Measurements from ENCODE around the gene LEMD2. TPM values are rescaled to one million over a fixed set of nuclear protein-coding genes. Genes with fewer than 3 reads are reported as not detected.

Gene LEMD2
- total RNA-seq, 1 donor from 2014 or later: 53.6 TPM

DNA sequence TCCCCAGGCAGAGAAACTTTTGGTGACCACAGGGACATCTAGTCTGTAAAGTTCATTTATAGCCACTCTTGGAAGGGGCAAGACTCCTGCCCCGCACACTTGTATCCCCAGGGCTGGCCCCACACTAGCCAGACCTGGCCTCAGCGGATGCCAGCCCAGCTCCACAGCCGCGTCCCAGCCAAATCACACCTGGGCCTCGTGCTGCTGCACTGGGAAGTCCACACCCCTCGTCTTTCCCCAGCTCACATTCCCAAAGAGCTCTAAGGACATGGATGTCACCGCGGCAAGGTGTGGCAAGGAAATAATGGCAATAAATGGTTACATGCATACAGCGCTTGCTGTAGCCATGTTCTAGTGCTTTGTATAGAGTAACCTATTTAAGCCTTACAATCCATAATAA, 50.8 kb downstream of the LEMD2 start:
- Histone ChIP-seq H3K27me3 (ENCODE audit: low read depth) (no peaks in the 10 kb centered on the region), H3K9me3 (no peaks in the 10 kb centered on the region), H3K27ac (no peak overlapping the region), H3K4me3 (no peak overlapping the region), H3K4me1 (no peaks in the 10 kb centered on the region), H3K36me3 (peaks cover 3% of the 10 kb centered on the region)
- intact Hi-C loops (cut with DNase I): no loop called here
- no peak for TF ChIP-seq CTCF (IDR thresholded peaks at IDR 0.05)
- DNase-seq (no peak), ATAC-seq (no peak)

- DNase-seq (no peak), ATAC-seq (no peak)
- Histone ChIP-seq H3K9me3 (no peaks in the 10 kb centered on the region), H3K27ac (no peak overlapping the region), H3K4me3 (no peak overlapping the region), H3K27me3 (ENCODE audit: low read depth) (no peaks in the 10 kb centered on the region), H3K4me1 (no peaks in the 10 kb centered on the region), H3K36me3 (peaks cover 6% of the 10 kb centered on the region)
- intact Hi-C loops (cut with DNase I): no loop called here
- TF ChIP-seq CTCF (IDR thresholded peaks at IDR 0.05): no peak
Measured at GRCh38 chr6:33737267-33738026, 51.5 kb downstream of the LEMD2 start.

GRCh38 chr6:33735216-33735615, 53.7 kb downstream of the LEMD2 start:
- no peaks in the 10 kb centered on the region for H3K9me3 ChIP-seq
- no peak for ATAC-seq
- no peak for TF ChIP-seq CTCF (IDR thresholded peaks at IDR 0.05)
- no peak for DNase-seq
- H3K36me3 ChIP-seq: peaks cover 6% of the 10 kb centered on the region
- H3K27ac ChIP-seq: no peak overlapping the region
- intact Hi-C loops (cut with DNase I): no loop called here
- no peaks in the 10 kb centered on the region for H3K27me3 ChIP-seq (ENCODE audit: low read depth)
- H3K4me1 ChIP-seq: no peaks in the 10 kb centered on the region
- H3K4me3 ChIP-seq: no peak overlapping the region

DNA sequence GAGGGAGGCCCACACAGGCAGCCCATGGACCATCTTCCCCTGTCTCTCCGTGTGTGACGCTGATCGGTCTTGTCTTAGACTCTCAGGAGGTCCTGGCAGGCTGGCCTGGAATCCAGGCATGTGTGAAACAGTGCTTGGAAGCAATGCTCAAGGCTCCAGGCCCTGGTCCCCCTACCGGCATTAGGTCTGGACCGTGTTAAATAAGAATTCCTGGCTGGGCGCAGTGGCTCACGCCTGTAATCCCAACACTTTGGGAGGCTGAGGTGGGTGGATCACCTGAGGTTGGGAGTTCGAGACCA, 55.3 kb downstream of the LEMD2 start:
- Histone ChIP-seq H3K27me3 (ENCODE audit: low read depth) (no peaks in the 10 kb centered on the region), H3K4me1 (no peaks in the 10 kb centered on the region), H3K36me3 (peaks cover 6% of the 10 kb centered on the region), H3K4me3 (no peak overlapping the region), H3K9me3 (no peaks in the 10 kb centered on the region), H3K27ac (no peak overlapping the region)
- DNase-seq: peak; percentile 35
- intact Hi-C loops (cut with DNase I): no loop called here
- ATAC-seq: no peak
- no peak for TF ChIP-seq CTCF (IDR thresholded peaks at IDR 0.05)

DNA sequence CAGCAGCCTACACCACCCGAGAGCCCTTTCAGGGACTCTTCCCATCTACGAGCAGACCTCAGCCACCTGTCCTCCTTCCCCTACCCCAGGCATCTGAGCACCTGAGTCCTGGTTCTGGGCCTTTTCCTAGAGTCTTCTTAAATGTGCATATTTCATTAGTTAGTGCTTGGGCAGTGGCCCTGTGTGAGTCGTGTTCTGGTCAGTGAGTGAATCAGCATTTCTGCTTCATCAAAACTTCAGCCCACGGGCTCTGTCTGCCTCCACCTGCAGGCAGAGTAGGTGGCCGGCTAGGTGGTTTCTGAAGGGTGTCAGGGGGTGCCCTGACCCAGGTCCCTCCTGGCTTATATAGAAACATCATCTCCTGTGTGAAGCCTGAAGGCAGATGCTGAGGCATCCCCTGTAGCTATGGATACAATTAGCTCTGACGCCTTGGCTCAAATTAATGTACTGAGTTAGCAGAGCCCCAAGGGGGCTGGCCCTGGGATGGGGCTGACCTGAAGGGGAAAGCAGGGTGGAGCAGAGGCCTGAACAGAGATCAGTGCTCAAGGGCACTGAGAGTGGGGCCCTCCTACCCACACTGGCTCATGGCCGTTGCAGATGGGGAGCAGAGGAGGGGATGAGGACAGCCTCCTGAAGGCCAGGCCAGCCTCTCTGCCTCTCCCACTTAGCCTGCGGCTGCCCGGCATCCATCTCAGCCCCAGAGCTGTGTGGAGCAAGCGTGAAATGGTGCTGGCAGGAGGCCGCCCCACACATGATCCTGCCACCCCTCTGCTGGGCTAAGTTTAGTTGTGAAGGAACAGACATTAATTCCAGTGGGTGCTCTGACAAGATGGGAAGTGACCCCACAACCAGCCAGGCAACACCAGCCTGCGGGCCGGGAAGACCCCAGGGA, 55.9 kb downstream of the LEMD2 start:
- no peak for TF ChIP-seq CTCF (IDR thresholded peaks at IDR 0.05)
- DNase-seq (peak; percentile 20), ATAC-seq (no peak)
- H3K27me3 ChIP-seq (ENCODE audit: low read depth): no peaks in the 10 kb centered on the region
- intact Hi-C loops (cut with DNase I): no loop called here
- no peak overlapping the region for H3K27ac ChIP-seq
- no peak overlapping the region for H3K4me3 ChIP-seq
- no peaks in the 10 kb centered on the region for H3K9me3 ChIP-seq
- peaks cover 6% of the 10 kb centered on the region for H3K36me3 ChIP-seq
- no peaks in the 10 kb centered on the region for H3K4me1 ChIP-seq

Data from lower lobe of right lung (tissue), 2 donors.